ENCODE data around the gene WSB2.

DNA sequence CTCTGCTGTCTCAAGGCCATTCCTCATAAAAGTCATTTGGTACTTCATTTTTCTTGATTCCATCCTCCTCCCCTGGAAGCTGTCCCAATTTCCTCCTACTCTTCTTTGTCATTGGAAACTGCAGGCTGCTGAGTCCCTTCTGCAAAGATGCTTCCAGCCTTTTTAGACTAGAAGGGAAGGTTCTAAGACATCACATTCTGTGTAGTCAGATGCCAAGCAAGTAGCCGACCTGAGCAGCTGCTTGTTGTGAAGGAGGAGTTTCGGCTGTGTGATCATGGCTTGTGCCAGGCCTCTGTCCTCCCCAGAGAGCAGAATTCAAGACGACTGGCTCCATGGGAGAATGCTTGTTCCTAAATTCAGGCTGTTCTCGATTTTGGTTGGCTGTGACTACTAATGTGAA lies 35.8 kb downstream of the WSB2 start:
- TF ChIP-seq, protein P1, sequence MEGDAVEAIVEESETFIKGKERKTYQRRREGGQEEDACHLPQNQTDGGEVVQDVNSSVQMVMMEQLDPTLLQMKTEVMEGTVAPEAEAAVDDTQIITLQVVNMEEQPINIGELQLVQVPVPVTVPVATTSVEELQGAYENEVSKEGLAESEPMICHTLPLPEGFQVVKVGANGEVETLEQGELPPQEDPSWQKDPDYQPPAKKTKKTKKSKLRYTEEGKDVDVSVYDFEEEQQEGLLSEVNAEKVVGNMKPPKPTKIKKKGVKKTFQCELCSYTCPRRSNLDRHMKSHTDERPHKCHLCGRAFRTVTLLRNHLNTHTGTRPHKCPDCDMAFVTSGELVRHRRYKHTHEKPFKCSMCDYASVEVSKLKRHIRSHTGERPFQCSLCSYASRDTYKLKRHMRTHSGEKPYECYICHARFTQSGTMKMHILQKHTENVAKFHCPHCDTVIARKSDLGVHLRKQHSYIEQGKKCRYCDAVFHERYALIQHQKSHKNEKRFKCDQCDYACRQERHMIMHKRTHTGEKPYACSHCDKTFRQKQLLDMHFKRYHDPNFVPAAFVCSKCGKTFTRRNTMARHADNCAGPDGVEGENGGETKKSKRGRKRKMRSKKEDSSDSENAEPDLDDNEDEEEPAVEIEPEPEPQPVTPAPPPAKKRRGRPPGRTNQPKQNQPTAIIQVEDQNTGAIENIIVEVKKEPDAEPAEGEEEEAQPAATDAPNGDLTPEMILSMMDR (IDR thresholded peaks at IDR 0.05; ENCODE audit: low read length) = no peak
- TF ChIP-seq EZH2 (IDR thresholded peaks at IDR 0.05; ENCODE audit: borderline replicate concordance, low read length) = no peak
